Islet of Langerhans (tissue), 1 donor: ENCODE measurements around the gene MON2.
A peak's percentile ranks its signal among the peaks of the same experiment; 100 is the strongest.
"Not testable (repeated sequence)": the region's sequence is repeated elsewhere in the genome, so short reads cannot be mapped to it uniquely, and the experiment has no call there.

ENCODE experiments used
- FAIRE-seq: peaks from one replicate; lab custom pipeline; 2011; peaks lifted over from hg19 to GRCh38; lab: Jason Lieb, UNC

The MON2 gene

GRCh38 chr12:62481843-62482540 is 15.4 kb downstream of the MON2 start:
- no peak for FAIRE-seq

- FAIRE-seq = no peak
Measured at GRCh38 chr12:62482769-62483168, 16.1 kb downstream of the MON2 start.

- no peak for FAIRE-seq
Measured at GRCh38 chr12:62484233-62484632, 17.6 kb downstream of the MON2 start.

GRCh38 chr12:62505786-62506185 is 39.2 kb downstream of the MON2 start:
- no peak for FAIRE-seq

- FAIRE-seq = no peak
Measured at GRCh38 chr12:62512901-62513300, 46.3 kb downstream of the MON2 start.

GRCh38 chr12:62514080-62514479 is 47.5 kb downstream of the MON2 start:
- FAIRE-seq = not testable (repeated sequence)

GRCh38 chr12:62516927-62517326 is 50.3 kb downstream of the MON2 start:
- FAIRE-seq = no peak

GRCh38 chr12:62517887-62518286 is 51.3 kb downstream of the MON2 start:
- FAIRE-seq = no peak

- no peak for FAIRE-seq
Measured at GRCh38 chr12:62519043-62519442, 52.4 kb downstream of the MON2 start.

GRCh38 chr12:62520361-62520760 is 53.7 kb downstream of the MON2 start:
- FAIRE-seq = no peak

- FAIRE-seq = peak; percentile 13
Measured at GRCh38 chr12:62522984-62523383, 56.4 kb downstream of the MON2 start.

GRCh38 chr12:62523619-62524018 is 57.0 kb downstream of the MON2 start:
- peak; percentile 64 for FAIRE-seq

- FAIRE-seq = peak; percentile 80
Measured at GRCh38 chr12:62525271-62525670, 58.6 kb downstream of the MON2 start.

GRCh38 chr12:62530596-62530995 is 64.0 kb downstream of the MON2 start:
- FAIRE-seq = no peak

- no peak for FAIRE-seq
Measured at GRCh38 chr12:62532333-62532732, 65.7 kb downstream of the MON2 start.

- no peak for FAIRE-seq
Measured at GRCh38 chr12:62533087-62533754, 66.6 kb downstream of the MON2 start.

GRCh38 chr12:62533755-62534107 is 67.1 kb downstream of the MON2 start:
- FAIRE-seq = peak; percentile 72

GRCh38 chr12:62536546-62536945 is 69.9 kb downstream of the MON2 start:
- no peak for FAIRE-seq

- FAIRE-seq = peak; percentile 30
Measured at GRCh38 chr12:62537551-62537950, 70.9 kb downstream of the MON2 start.

GRCh38 chr12:62540354-62540753 is 73.7 kb downstream of the MON2 start:
- no peak for FAIRE-seq

GRCh38 chr12:62542814-62543213 is 76.2 kb downstream of the MON2 start:
- FAIRE-seq = no peak

GRCh38 chr12:62543324-62543723 is 76.7 kb downstream of the MON2 start:
- FAIRE-seq = no peak

GRCh38 chr12:62543741-62544140 is 77.1 kb downstream of the MON2 start:
- no peak for FAIRE-seq

GRCh38 chr12:62552906-62553556 is 86.4 kb downstream of the MON2 start:
- FAIRE-seq = peak; percentile 91
